ENCODE data around the gene LPP.
A peak's percentile ranks its signal among the peaks of the same experiment; 100 is the strongest.

GRCh38 chr3:188370081-188370830, 216.3 kb downstream of the LPP start:
- TF ChIP-seq FOSL1 (IDR thresholded peaks at IDR 0.05; ENCODE audit: low read depth) (peak; percentile 58), POLR2A (IDR thresholded peaks at IDR 0.05; ENCODE audit: borderline replicate concordance, extremely low read depth, insufficient read depth, insufficient read length) (no peak)
